Iris pigment epithelial cell (primary cell): ENCODE data around the gene DUS1L.
A peak's percentile ranks its signal among the peaks of the same experiment; 100 is the strongest.

Experiments
- DNase-seq: peaks from one replicate; pipeline ENCODE4 v3.0.0-alpha.2; 2011; ENCODE audit warnings: low read depth

The DUS1L gene

DNA sequence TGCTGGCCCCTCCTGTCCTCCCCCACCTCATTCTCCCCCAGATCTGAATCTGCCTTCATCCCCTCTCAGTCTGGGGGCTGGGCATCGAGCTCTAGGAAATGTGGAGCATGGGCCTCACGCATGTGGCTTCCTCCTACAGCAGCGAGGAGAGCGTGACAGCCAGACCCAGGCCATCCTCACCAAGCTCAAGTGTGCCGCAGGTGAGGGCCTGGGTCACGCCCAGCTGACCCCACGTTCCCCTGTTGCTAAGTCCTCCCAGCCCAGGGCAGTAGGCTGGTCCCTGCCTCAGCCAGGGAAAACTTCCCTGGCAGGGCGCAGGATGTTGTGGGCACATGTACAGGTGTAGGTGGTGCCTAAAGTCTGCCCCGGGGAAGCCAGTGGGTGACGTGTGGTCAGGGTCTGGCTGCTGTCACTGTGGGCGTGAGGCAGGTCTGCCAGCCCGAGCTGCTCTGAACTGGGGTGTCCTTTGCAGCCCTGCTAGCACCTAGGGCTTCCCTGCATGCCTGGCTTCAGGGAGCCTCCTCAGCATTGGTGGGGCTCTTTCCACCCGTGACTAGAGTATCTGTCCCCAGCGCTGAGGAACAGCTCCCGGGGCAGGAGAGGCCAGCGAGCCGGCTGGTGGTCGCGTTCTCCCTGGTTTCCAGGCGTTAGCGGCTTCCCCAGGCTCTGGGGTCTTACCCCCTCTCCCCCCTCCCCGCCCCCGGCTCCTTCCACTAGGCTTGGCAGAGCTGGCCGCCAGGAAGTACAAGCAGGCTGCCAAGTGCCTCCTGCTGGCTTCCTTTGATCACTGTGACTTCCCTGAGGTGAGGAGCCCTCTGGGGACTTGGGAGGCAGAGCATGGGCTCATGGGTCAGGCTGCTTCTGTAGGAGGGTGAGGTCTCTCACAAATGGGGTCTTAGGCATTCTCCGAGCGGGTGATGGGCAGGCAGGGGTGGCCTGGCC is 10.3 kb downstream of the DUS1L start:
- DNase-seq = no peak

DNA sequence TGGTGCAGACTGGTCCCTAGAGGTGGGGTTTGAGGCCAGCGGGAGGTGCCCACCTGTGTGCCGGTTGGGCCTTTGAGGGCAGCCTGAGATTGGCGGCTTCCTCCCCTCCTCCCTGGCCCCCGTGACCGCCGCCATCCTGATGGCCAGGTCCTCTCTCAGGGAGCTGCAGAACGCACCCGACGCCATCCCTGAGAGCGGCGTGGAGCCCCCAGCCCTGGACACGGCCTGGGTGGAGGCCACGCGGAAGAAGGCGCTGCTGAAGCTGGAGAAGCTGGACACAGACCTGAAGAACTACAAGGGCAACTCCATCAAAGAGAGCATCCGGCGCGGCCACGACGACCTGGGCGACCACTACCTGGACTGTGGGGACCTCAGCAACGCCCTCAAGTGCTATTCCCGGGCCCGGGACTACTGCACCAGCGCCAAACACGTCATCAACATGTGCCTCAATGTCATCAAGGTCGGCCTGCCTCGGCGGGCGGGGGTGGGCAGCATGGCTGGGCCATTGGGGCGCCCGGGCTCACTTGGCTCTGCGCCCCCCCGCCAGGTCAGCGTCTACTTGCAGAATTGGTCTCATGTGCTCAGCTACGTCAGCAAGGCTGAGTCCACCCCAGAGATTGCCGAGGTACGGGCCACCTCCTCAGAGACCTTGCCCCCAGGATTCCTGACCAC is 11.1 kb downstream of the DUS1L start:
- no peak for DNase-seq

DNA sequence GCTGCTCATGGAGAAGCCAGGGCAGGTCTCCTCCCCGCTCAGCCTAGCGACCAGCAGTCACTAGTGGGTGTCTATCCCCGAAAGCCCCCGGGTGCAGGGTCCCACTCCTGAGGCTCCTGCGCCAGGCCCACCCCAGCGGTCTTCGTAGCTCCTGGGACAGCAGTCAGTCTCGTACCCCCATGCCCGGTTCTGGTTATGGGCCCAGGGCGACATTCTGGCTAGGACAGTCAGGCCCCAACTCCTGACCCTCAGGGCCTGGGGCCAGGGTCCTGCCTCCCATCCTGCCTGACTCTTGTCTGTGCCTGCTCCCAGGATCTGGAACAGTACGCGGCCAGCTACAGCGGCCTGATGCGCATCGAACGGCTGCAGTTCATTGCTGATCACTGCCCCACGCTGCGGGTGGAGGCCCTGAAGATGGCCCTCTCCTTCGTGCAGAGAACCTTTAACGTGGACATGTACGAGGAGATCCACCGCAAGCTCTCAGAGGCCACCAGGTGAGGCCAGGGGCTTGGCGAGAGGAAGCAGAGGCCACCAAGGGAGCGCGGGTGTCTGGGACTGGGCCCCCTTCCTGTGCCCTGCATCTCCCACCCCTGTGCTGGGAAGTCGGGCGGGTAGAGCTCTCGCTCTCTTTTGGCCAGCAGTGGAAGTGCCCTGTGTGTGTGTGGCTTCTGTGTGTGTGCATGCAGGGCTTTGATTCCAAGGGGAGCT is 11.9 kb downstream of the DUS1L start:
- DNase-seq = no peak

DNA sequence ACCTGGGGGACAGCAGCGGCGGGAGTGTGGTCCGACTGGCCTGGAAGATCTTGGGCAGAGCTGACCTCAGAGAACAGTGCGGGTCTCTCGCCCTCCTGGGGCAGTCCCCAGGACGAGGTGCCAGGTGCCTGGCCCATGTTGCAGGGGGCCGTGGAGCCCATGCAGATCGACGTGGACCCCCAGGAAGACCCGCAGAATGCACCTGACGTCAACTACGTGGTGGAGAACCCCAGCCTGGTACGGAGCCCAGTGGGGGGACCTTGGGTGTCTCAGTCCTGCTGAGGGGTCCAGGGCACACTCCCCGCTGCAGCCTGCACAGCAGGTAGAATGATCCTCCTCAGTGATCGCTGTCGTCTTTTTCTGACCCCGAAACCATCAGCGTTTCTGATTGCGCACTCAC is 12.5 kb downstream of the DUS1L start:
- no peak for DNase-seq

DNA sequence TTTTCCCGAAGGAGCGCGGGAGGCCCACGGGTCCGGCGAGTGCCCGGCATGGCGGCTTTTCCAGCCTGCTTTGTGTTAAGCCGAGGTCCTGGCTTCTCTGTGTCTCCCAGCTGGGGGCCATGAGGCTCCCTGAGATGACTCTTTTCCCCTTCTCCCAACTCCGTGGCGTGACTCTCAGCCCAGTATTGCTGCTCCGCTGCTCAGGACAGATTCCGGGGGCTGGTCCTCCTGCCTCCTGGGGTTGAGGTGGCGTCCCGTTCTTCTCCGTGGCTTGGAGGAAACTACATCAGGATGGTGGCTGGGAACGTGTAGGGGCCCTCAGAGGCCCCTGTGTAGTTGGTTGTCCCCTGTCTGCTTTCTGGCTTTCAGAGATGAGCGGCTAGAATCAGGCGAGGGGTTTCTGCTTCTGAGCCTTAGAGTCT is 13.0 kb downstream of the DUS1L start:
- DNase-seq = no peak

DNA sequence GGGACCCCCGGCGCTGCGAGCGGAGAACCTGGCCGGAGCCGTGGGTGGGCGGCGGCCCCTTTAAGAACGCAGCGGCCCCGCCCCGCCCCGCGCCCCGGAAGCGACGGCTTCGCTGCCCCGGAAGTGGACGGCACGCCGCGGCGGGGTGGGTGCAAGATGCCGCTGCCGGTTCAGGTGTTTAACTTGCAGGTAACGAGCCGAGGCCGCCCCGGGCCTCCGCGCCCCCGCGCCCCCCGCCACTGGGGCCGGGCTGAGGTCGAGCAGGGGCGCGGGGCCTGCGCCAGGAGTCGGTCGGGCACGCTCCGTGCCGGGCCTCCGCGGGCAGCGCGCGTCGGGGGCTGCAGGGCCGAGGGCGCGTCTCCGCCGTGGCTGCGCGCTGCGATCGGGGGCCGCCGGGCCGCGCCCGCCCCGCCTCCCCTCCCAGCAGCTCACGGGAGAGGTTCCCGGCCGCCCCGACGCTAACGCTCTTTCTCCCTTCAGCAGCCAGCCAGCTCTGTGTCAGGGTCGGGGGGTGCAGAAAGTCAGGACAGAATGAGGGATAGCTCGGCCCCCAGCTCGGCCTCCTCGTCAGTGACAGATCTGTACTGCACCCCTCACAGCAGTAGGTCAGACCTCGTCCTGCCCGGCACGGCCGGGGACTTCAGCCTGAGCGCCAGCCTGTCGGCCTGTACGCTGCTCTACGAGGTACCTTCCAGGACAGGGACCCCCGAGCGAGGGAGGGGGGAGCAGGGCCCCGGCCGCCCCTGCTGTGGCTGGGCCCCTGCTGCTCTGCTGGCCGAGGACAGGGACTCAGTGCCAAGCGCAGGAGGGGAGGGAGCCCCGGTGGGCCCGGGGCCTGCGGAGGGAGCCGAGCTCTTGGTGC is 13.6 kb downstream of the DUS1L start, which contains the start of the genes GPS1 and RFNG:
Gene GPS1 (plus strand): TSS at position 123 of the 862 bp plus-strand sequence. CDS start 34 bp downstream, at position 157.
Gene RFNG (minus strand): TSS at position 36 of the 862 bp plus-strand sequence. CDS start 45 bp downstream, outside the sequence.
- DNase-seq = peak; percentile 63

DNA sequence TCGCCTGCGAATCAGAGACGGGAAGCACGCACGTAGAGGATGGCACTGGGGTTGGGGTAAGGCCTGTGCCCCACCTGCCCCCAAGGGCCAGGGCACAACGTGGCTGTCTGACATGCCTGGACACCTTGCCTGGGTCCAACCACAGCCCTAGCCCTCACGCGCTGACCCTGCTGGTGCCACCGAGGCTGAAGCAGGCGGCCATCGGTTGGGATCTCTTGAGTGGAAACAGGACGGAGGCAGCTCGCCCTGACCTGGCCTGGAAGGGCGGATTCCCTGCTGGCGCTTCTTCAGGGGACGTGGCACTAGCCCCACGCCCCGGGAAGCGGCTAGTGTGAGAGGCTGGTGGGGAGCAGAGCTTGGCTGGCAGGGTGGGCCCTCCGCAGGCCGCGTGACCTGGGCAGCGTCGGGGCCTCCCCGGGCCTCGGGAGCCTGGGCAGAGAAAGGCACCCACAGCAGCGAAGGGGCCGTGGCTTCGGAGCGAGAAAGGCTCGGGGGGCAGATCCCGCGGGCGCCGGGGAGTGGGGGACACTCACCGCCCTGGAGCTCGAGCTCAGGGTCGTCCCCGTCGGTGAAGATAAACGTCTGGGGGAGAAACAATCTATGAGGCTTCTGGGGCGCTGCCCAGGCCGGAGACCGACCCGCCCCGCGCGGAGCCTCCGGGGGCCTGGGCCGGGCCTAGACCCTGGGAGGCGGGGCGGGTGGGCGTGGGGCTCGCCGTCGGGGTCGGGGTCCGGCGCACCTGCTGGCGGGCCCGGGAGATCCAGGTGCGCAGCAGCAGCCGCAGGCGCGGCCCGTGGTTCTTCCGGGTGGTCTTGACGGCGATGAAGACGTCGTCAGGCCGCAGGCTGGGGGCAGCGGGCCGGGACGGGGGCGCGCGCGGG is 14.6 kb downstream of the DUS1L start:
- DNase-seq = no peak

DNA sequence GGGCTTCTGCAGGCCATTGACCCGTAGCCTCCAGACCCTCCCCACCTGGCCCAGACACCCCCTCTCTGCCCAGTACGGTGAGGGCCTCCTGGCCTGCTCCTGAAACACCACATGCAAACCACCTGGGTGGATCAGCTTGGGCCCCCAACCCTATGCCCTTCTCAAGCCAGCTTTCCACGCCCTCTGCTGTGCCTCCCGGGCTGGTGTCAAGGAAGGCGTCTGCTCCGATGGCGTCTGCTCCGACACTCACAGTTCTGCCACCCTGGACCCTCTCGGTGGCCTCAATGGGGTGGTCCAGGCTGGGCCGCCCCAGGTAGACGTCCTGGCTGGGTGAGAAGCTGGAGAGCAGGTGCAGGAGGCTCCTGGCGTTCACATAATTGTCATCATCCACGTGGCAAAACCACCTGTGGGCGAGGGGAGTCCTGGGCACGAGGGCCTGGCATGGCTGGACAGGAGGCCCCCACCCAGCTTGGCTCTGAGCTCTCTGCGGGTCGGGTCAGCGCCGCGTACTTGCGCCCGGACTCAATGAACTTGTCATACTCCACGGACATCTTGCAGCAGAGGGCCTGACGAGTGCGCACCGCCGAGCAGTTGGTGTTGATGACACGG is 15.3 kb downstream of the DUS1L start:
- no peak for DNase-seq

DNA sequence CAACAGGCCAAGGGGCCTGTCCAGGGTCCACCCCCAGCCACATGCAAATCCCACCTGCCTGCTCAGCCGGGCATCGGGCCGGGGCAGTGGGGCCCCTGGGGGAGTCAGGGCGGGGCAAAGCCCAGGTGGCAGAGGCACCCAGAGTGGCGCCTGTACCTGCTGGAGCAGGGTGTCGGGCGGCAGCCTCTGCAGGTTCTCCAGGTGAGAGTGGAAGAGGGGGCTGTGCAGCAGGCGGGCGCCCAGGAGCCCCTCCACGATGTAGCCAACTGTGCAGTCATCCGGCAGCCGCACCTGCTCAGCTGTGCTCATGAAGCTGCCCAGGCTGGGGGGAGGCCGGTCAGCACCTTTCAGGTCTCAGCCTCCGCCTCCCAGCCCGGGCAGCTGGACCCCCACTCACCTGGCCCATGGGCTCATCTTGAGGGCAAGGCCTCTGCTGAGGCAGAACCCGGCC is 16.1 kb downstream of the DUS1L start:
- DNase-seq = no peak

DNA sequence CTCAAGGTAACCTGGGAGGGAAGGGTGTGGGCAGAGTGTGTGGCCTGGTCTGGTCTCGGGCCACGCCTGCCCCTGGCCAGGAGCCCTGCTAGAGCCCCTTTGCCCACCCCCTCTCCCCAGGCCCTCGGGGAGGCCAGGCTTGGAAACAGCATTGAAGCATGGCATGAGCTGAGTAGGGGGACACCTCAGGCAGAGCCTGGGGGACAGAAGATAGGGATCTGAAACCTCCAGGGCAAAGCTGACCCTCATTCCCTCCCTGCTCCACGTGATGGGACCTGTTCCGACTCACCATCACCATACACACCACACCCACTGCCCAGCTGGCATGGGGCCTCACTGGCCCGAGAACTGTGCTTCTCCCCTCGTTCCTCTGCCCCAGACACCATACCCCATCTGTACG is 16.5 kb downstream of the DUS1L start:
- DNase-seq = no peak

DNA sequence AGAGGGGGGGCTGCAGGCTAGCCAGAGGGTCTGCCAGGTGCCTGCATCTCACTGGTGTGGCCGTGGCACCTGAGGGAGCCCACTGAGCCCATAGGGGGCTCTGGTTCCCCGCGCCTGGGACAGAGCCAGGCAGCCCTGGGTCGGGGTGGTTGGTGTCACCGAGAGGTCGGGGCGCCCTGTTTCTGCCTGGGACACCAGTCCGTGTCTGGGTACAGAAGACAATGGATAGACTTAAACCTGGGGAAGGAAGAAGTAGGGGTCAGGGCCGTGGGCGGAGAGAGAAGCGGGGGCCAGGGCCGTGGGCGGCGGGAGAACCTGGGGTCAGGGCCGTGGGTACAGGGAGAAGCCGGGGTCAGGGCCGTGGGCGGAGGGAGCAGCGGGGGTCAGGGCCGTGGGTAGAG is 17.0 kb downstream of the DUS1L start:
- DNase-seq = no peak

DNA sequence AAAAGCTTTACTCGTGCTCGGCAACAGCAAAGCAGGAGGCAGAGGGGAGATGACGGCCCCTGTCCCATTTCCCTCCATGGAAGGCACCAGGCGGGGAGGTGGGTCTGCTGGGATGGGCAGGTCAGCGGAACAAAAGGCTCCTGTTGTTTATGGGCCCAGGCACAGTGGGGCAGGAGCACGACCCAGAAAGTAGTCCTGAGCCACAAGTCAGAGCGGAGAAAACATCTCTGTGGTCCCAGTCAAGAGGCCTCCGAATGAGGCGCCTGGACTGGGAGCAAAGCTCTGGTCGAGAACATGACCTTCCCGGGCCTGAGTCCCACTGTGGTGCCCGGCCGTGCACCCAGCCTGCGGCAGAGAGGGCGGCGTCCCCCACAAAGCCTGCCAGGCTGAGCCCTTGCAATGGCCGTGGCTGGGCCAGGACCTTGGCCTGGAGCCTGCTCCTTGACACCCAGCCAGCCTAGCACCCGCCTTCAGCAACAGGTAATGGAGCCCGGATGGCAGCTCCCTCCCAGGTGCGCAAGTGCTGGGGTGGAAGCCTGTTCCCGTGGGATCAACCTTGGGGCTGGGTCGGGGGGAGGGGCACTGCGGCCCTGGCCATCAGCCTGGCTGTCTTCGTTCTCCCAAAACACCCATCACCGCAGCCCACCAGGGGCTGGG is 17.6 kb downstream of the DUS1L start:
- no peak for DNase-seq

DNA sequence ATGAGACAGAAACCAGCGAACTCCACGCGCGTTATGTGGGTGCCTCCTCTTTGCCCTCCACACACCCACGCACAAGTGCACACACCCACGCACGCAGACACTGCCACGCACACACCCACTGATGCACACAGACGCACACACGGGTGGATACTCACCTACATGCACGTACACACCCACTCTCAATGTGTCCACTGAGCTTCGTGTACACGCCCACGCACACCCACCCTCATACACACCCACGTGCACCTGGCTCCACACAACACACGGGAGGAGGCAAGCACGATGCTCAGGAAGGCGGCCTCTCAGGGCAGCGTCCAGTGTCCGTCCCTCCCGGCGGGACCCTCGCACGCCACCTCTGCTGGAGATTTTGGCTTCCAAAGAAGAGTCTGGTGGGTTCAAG is 18.2 kb downstream of the DUS1L start:
- DNase-seq = no peak

DNA sequence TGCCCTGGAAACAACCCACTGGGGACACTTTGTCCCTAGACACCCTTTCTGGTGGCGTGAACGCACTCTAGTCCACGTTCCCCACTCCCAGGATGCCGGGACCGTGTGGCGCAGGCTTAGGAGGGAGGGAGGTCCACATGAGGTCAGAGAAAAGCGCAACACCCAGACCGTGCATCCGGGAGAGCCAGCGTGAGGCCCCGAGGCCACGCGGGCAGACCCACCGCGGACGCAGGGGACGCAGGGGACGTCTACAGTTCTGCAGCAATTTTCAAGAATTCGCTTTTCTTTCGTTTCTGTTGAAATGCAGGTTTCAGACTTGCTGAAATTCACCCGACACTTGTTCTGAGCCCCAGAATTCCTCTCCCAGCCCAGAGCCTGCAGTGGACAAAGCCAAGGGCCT is 18.7 kb downstream of the DUS1L start:
- no peak for DNase-seq

DNA sequence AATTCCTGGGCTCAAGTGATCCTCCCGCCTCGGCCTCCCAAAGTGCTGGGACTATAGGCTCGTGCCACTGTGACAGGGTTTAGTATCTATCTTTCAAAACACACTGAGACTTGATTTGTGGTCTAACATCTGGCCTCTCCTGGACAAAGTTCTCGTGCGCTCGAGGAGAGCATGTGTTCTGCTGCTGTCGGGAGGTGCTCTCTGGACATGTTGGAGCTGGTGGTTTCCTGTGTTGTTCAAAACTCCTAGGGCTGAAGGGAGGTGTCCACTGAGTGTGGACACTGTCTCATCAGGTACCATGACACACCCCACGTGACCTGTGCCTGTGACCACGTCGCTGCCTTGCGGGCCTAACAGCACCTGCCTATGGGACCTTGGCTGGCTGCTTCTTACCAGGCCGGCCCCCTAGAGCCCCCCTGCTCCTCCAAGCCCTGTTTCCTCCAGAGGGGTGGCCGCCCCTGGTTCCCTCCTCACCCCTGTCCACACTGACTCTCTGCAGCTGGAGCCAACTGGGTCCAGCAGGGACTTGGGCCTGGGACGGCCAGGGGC is 19.6 kb downstream of the DUS1L start:
- no peak for DNase-seq

DNA sequence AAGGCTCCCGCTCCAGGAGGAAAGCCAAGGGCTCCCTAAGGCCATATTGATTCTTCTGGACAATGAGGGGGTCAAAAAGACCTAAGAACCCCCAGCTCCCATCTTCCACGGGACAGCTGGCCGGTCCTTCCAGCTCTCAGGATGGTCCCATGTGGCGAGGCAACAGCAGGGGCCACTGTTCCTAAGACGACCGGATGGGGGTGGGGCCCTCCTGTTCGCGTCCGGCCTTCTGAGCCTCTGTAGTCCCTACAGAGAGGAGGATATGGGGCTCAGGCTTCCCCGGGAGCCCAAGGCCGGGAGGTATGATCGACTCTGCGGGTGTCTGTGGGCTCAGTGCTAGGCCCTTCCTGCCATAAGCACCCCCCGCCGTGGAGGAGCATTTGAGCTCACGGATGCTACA is 22.1 kb downstream of the DUS1L start:
- no peak for DNase-seq

DNA sequence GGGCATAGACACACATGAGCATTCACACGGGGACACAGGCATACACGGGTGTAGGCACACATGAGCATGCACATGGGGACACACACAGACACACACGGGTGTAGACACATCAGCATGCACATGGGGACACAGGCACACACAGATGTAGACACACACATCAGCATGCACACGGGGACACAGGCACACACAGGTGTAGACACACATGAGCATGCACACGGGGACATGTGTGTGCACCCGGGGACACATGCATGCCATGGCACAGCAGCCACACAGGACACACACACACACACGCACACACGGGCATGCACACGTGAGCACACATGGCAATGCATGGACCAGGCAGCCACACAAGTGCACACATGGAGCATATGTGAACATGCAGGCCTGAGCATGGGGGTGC is 23.0 kb downstream of the DUS1L start:
- no peak for DNase-seq

DNA sequence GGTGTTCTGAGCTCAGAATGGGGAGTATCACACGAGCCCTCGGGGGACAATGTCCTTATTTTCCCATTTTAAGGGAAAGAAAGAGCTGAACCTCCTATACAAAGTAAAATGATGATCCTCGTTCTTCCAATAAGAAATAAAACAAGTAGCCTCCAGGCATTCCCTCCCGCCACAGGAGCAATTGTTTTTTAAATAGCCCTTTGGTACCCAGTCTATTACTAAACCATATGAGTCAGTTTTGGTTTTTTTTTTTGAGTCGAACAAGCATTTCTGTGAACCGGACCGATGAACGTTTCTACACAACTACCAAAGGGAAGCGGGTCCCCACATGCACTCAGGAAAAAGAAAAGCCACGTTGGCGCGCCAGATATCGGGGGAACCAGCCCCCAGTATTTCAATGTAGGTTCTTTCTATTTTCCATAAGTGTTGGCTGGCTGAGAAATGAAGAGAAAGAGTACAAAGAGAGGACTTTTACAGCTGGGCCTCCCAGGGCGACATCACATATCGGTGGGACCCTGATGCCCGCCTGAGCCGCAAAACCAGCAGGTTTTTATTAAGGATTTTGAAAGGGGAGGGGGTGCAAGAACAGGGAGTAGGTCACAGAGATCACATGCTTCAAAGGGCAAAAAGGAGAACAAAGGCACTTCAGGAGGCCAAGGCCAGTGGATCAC is 24.3 kb downstream of the DUS1L start:
- no peak for DNase-seq
